ENCODE results near the gene GABRG3.

DNA sequence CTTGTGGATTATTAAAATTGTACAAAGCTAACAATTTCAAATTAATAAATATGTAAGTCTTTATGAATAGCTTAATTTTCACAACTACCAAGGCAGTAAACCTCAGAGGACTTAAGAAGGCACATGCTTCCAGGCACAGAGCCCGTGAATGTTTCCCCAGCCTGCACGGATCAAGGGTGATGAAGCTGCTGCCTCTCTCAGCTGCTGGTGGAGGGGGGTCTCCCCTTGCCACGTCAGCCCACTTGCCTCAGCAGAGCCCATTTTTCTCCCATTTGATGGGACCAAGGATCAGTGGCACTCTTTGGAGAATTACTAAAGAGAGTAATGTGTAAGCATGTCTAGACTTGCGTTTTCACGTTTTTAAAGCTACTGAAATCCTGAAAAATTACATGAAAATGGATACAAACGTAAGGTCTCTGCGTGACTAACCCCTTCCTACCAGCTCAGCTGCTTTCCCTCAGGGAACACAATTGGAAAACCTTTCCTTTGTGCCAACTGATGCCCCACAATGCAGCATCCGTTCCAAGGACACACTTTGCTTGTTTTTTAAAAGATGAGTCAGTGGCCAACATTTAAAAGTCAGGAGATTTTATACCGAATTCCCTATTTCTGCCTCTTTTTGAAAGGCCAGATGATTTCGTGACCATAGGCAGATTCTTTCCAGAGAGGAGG lies 494.1 kb downstream of the GABRG3 start:
- TF ChIP-seq CTCF (IDR thresholded peaks at IDR 0.05) (no peak), POLR2A (IDR thresholded peaks at IDR 0.05) (no peak)

Data from heart left ventricle (tissue), 13 donors.